Measurements from ENCODE around the gene C2CD4C.
"Not testable (repeated sequence)": the region's sequence is repeated elsewhere in the genome, so short reads cannot be mapped to it uniquely, and the experiment has no call there.

Gene C2CD4C

GRCh38 chr19:386189-386588 lies 22.8 kb downstream of the C2CD4C start:
- H3K9ac ChIP-seq (ENCODE audit: low read length in 5 of 5); H3K27ac ChIP-seq (ENCODE audit: low read depth, low read length); H3K36me3 ChIP-seq (ENCODE audit: control insufficient read depth in 5 of 5, insufficient read depth in 5 of 5, low read length in 5 of 5); H3K9me3 ChIP-seq (ENCODE audit: control insufficient read depth in 5 of 5, low read length in 5 of 5); H3K4me1 ChIP-seq (ENCODE audit: control insufficient read depth in 5 of 5, insufficient read depth in 5 of 5, low read length in 5 of 5); H3K4me3 ChIP-seq (ENCODE audit: low read depth in 1 of 5, low read length in 5 of 5): not testable (repeated sequence)
- H3K27me3 ChIP-seq (ENCODE audit: control insufficient read depth in 5 of 5, insufficient read depth in 4 of 5, low read length in 5 of 5), result peaks cover 10 to 38% (median 33%) of the 10 kb centered on the region in 5 donors

DNA sequence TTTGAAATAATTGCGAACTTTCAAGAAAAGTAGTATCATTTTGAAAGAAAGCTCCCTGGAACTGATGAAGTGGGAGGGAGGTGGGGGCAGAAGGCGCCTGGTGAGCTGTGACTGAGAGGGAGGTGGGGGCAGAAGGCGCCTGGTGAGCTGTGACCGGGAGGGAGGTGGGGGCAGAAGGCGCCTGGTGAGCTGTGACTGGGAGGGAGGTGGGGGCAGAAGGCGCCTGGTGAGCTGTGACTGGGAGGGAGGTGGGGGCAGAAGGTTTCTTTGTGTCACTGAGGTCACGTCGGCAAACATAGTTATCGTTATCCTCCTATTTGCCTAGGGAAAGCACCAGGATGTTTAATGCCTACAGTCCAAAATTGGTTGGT lies 24.2 kb downstream of the C2CD4C start:
- Histone ChIP-seq H3K4me1 (ENCODE audit: control insufficient read depth in 5 of 5, insufficient read depth in 5 of 5, low read length in 5 of 5) (peaks cover 0 to 4% (median 0%) of the 10 kb centered on the region in 5 donors), H3K36me3 (ENCODE audit: control insufficient read depth in 5 of 5, insufficient read depth in 5 of 5, low read length in 5 of 5) (no peaks in the 10 kb centered on the region), H3K27me3 (ENCODE audit: control insufficient read depth in 5 of 5, insufficient read depth in 4 of 5, low read length in 5 of 5) (peaks cover 10 to 37% (median 25%) of the 10 kb centered on the region in 5 donors), H3K9me3 (ENCODE audit: control insufficient read depth in 5 of 5, low read length in 5 of 5) (no peaks in the 10 kb centered on the region), H3K4me3 (ENCODE audit: low read depth in 1 of 5, low read length in 5 of 5) (no peak overlapping the region), H3K27ac (ENCODE audit: low read depth, low read length) (no peak overlapping the region), H3K9ac (ENCODE audit: low read length in 5 of 5) (no peak overlapping the region)

GRCh38 chr19:383922-384798 lies 24.8 kb downstream of the C2CD4C start:
- H3K9me3 ChIP-seq (ENCODE audit: control insufficient read depth in 5 of 5, low read length in 5 of 5), result no peaks in the 10 kb centered on the region
- no peak overlapping the region for H3K27ac ChIP-seq (ENCODE audit: low read depth, low read length)
- H3K4me1 ChIP-seq (ENCODE audit: control insufficient read depth in 5 of 5, insufficient read depth in 5 of 5, low read length in 5 of 5), result peaks cover 0 to 4% (median 0%) of the 10 kb centered on the region in 5 donors
- no peaks in the 10 kb centered on the region for H3K36me3 ChIP-seq (ENCODE audit: control insufficient read depth in 5 of 5, insufficient read depth in 5 of 5, low read length in 5 of 5)
- no peak overlapping the region for H3K4me3 ChIP-seq (ENCODE audit: low read depth in 1 of 5, low read length in 5 of 5)
- peaks cover 10 to 30% (median 21%) of the 10 kb centered on the region in 5 donors for H3K27me3 ChIP-seq (ENCODE audit: control insufficient read depth in 5 of 5, insufficient read depth in 4 of 5, low read length in 5 of 5)
- H3K9ac ChIP-seq (ENCODE audit: low read length in 5 of 5), result no peak overlapping the region

DNA sequence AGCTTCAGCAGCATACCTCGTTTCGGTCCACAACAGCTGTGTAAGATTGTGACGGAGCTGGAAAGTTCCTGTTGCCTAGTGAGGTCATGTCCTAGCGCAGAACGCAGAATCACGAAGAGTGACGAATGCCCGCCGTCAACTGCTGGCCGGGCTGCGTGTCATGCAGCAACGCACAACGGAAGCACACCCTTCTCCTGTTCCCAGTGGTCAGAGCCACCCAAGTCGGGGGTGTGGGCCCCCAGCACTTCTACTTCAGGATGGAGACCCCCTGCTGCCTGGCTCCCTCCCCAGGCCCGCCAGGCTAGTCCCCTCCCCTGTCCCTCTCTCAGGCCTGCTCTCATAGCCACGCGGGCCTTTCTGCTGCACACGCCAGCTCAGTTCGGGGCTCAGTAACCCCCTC lies 25.9 kb downstream of the C2CD4C start:
- H3K36me3 ChIP-seq (ENCODE audit: control insufficient read depth in 5 of 5, insufficient read depth in 5 of 5, low read length in 5 of 5), result no peaks in the 10 kb centered on the region
- no peak overlapping the region for H3K9ac ChIP-seq (ENCODE audit: low read length in 5 of 5)
- H3K9me3 ChIP-seq (ENCODE audit: control insufficient read depth in 5 of 5, low read length in 5 of 5), result no peaks in the 10 kb centered on the region
- H3K4me1 ChIP-seq (ENCODE audit: control insufficient read depth in 5 of 5, insufficient read depth in 5 of 5, low read length in 5 of 5), result peaks cover 0 to 4% (median 0%) of the 10 kb centered on the region in 5 donors
- no peak overlapping the region for H3K27ac ChIP-seq (ENCODE audit: low read depth, low read length)
- H3K27me3 ChIP-seq (ENCODE audit: control insufficient read depth in 5 of 5, insufficient read depth in 4 of 5, low read length in 5 of 5), result peaks cover 10 to 24% (median 17%) of the 10 kb centered on the region in 5 donors
- no peak overlapping the region for H3K4me3 ChIP-seq (ENCODE audit: low read depth in 1 of 5, low read length in 5 of 5)

GRCh38 chr19:382578-382977 lies 26.4 kb downstream of the C2CD4C start:
- H3K27me3 ChIP-seq (ENCODE audit: control insufficient read depth in 5 of 5, insufficient read depth in 4 of 5, low read length in 5 of 5), result peaks cover 7 to 24% (median 16%) of the 10 kb centered on the region in 5 donors
- not testable (repeated sequence) for H3K4me3 ChIP-seq (ENCODE audit: low read depth in 1 of 5, low read length in 5 of 5); H3K36me3 ChIP-seq (ENCODE audit: control insufficient read depth in 5 of 5, insufficient read depth in 5 of 5, low read length in 5 of 5); H3K9ac ChIP-seq (ENCODE audit: low read length in 5 of 5); H3K9me3 ChIP-seq (ENCODE audit: control insufficient read depth in 5 of 5, low read length in 5 of 5); H3K27ac ChIP-seq (ENCODE audit: low read depth, low read length); H3K4me1 ChIP-seq (ENCODE audit: control insufficient read depth in 5 of 5, insufficient read depth in 5 of 5, low read length in 5 of 5)

DNA sequence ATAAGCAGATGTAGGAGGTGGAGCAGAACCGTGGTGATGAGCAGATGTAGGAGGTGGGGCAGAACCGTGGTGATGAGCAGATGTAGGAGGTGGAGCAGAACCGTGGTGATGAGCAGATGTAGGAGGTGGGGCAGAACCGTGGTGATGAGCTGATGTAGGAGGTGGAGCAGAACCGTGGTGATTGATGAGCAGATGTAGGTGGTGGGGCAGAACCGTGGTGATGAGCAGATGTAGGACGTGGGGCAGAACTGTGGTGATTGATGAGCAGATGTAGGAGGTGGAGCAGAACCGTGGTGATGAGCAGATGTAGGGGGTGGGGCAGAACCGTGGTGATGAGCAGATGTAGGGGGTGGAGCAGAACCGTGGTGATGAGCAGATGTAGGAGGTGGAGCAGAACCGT lies 27.0 kb downstream of the C2CD4C start:
- H3K27me3 ChIP-seq (ENCODE audit: control insufficient read depth in 5 of 5, insufficient read depth in 4 of 5, low read length in 5 of 5), result peaks cover 5 to 23% (median 14%) of the 10 kb centered on the region in 5 donors
- not testable (repeated sequence) for H3K4me3 ChIP-seq (ENCODE audit: low read depth in 1 of 5, low read length in 5 of 5); H3K9me3 ChIP-seq (ENCODE audit: control insufficient read depth in 5 of 5, low read length in 5 of 5); H3K9ac ChIP-seq (ENCODE audit: low read length in 5 of 5); H3K4me1 ChIP-seq (ENCODE audit: control insufficient read depth in 5 of 5, insufficient read depth in 5 of 5, low read length in 5 of 5); H3K36me3 ChIP-seq (ENCODE audit: control insufficient read depth in 5 of 5, insufficient read depth in 5 of 5, low read length in 5 of 5); H3K27ac ChIP-seq (ENCODE audit: low read depth, low read length)

DNA sequence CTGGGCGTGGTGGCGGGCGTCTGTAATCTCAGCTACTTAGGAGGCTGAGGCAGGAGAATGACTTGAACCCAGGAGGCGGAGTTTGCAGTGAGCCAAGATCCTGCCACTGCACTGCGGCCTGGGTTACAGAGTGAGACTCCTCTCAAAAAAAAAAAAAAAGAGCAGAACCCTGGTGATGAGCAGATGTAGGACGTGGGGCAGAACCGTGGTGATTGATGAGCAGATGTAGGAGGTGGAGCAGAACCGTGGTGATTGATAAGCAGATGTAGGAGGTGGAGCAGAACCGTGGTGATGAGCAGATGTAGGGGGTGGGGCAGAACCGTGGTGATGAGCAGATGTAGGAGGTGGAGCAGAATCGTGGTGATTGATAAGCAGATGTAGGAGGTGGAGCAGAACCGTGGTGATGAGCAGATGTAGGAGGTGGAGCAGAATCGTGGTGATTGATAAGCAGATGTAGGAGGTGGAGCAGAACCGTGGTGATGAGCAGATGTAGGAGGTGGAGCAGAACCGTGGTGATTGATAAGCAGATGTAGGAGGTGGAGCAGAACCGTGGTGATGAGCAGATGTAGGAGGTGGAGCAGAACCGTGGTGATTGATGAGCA lies 28.2 kb downstream of the C2CD4C start:
- H3K27me3 ChIP-seq (ENCODE audit: control insufficient read depth in 5 of 5, insufficient read depth in 4 of 5, low read length in 5 of 5), result peaks cover 5 to 27% (median 17%) of the 10 kb centered on the region in 5 donors
- not testable (repeated sequence) for H3K9me3 ChIP-seq (ENCODE audit: control insufficient read depth in 5 of 5, low read length in 5 of 5); H3K36me3 ChIP-seq (ENCODE audit: control insufficient read depth in 5 of 5, insufficient read depth in 5 of 5, low read length in 5 of 5); H3K4me3 ChIP-seq (ENCODE audit: low read depth in 1 of 5, low read length in 5 of 5); H3K27ac ChIP-seq (ENCODE audit: low read depth, low read length); H3K9ac ChIP-seq (ENCODE audit: low read length in 5 of 5); H3K4me1 ChIP-seq (ENCODE audit: control insufficient read depth in 5 of 5, insufficient read depth in 5 of 5, low read length in 5 of 5)

DNA sequence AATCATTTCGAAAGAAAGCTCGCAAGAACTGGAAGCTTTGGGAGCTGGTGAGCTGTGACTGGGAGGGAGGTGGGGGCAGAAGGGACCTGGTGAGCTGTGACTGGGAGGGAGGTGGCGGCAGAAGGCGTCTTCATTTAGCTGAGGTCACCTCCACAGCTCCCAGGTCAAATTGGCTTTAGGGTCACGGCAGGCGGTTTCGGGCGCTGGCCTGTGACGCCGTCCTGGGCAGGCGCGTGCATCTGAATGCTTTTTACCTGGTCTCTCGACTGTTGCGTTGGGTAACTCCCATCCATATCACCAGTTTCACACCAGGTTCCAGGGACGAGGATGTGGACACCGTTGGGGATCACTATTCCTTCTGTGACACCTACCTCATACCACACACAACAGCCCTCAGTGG lies 29.2 kb downstream of the C2CD4C start:
- peaks cover 5 to 37% (median 23%) of the 10 kb centered on the region in 5 donors for H3K27me3 ChIP-seq (ENCODE audit: control insufficient read depth in 5 of 5, insufficient read depth in 4 of 5, low read length in 5 of 5)
- H3K9me3 ChIP-seq (ENCODE audit: control insufficient read depth in 5 of 5, low read length in 5 of 5), result no peaks in the 10 kb centered on the region
- H3K4me3 ChIP-seq (ENCODE audit: low read depth in 1 of 5, low read length in 5 of 5), result no peak overlapping the region
- peaks cover 0 to 4% (median 0%) of the 10 kb centered on the region in 5 donors for H3K4me1 ChIP-seq (ENCODE audit: control insufficient read depth in 5 of 5, insufficient read depth in 5 of 5, low read length in 5 of 5)
- H3K27ac ChIP-seq (ENCODE audit: low read depth, low read length), result no peak overlapping the region
- H3K36me3 ChIP-seq (ENCODE audit: control insufficient read depth in 5 of 5, insufficient read depth in 5 of 5, low read length in 5 of 5), result no peaks in the 10 kb centered on the region
- no peak overlapping the region for H3K9ac ChIP-seq (ENCODE audit: low read length in 5 of 5)

DNA sequence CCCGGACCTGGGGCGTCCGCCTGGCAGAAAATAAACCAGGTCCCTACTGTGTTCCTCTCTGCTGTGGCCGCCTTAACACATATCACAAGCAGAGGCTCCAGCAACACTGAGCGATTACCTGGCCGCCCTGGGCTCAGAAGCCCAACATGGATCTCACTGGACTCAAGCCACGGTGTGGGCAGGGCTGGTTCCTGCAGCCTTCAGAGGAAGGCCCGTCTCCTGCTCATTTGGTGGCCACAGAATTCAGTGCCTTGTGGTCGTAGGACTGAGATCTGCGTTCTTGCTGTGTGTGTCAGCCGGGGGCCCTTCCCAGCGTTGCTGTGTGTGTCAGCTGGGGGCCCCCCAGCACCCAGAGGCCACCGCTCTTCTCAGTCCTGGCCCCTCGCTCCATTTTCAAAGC lies 30.2 kb downstream of the C2CD4C start:
- H3K9ac ChIP-seq (ENCODE audit: low read length in 5 of 5), result no peak overlapping the region
- H3K4me3 ChIP-seq (ENCODE audit: low read depth in 1 of 5, low read length in 5 of 5), result no peak overlapping the region
- no peak overlapping the region for H3K27ac ChIP-seq (ENCODE audit: low read depth, low read length)
- peaks cover 12 to 44% (median 31%) of the 10 kb centered on the region in 5 donors for H3K27me3 ChIP-seq (ENCODE audit: control insufficient read depth in 5 of 5, insufficient read depth in 4 of 5, low read length in 5 of 5)
- no peaks in the 10 kb centered on the region for H3K9me3 ChIP-seq (ENCODE audit: control insufficient read depth in 5 of 5, low read length in 5 of 5)
- no peaks in the 10 kb centered on the region for H3K4me1 ChIP-seq (ENCODE audit: control insufficient read depth in 5 of 5, insufficient read depth in 5 of 5, low read length in 5 of 5)
- H3K36me3 ChIP-seq (ENCODE audit: control insufficient read depth in 5 of 5, insufficient read depth in 5 of 5, low read length in 5 of 5), result no peaks in the 10 kb centered on the region

- Histone ChIP-seq H3K27ac (ENCODE audit: low read depth, low read length) (no peak overlapping the region), H3K9me3 (ENCODE audit: control insufficient read depth in 5 of 5, low read length in 5 of 5) (no peaks in the 10 kb centered on the region), H3K9ac (ENCODE audit: low read length in 5 of 5) (no peak overlapping the region), H3K4me1 (ENCODE audit: control insufficient read depth in 5 of 5, insufficient read depth in 5 of 5, low read length in 5 of 5) (no peaks in the 10 kb centered on the region), H3K4me3 (ENCODE audit: low read depth in 1 of 5, low read length in 5 of 5) (no peak overlapping the region), H3K27me3 (ENCODE audit: control insufficient read depth in 5 of 5, insufficient read depth in 4 of 5, low read length in 5 of 5) (peaks cover 9 to 45% (median 32%) of the 10 kb centered on the region in 5 donors), H3K36me3 (ENCODE audit: control insufficient read depth in 5 of 5, insufficient read depth in 5 of 5, low read length in 5 of 5) (no peaks in the 10 kb centered on the region)
These were observed 31.0 kb downstream of the C2CD4C start for GRCh38 chr19:377801-378581.

Measured in subcutaneous abdominal adipose tissue (tissue), 5 donors.